Left lobe of liver (tissue), 2 donors: ENCODE measurements around the gene ETHE1. TPM values are rescaled to one million over a fixed set of nuclear protein-coding genes. Genes with fewer than 3 reads are reported as not detected.
"Not testable (repeated sequence)": the region's sequence is repeated elsewhere in the genome, so short reads cannot be mapped to it uniquely, and the experiment has no call there.

Experiments used
- ATAC-seq: fragments of 200-7000 bp; cut with Tn5 transposase; one replicate; pipeline ENCODE4 v1.9.1; 2020; ENCODE audit warnings: mild to moderate bottlenecking, moderate library complexity
- DNase-seq: peaks from one replicate; pipeline ENCODE4 v3.0.0-alpha.2; 2020; ENCODE audit warnings: low spot score
- total RNA-seq: library from RNA; stranded (reverse); gene quantifications from one replicate; pipeline ENCODE4 v1.2.1, GENCODE V29; 2021
- donor health status: DM: no; HTN: no; CAD: no; lungs with moderate emphysema.
- donor health status: DM: no; HTN: yes; CAD: no.

Gene ETHE1
- total RNA-seq, 1 donor from 2014 or later, result 43.5 TPM

DNA sequence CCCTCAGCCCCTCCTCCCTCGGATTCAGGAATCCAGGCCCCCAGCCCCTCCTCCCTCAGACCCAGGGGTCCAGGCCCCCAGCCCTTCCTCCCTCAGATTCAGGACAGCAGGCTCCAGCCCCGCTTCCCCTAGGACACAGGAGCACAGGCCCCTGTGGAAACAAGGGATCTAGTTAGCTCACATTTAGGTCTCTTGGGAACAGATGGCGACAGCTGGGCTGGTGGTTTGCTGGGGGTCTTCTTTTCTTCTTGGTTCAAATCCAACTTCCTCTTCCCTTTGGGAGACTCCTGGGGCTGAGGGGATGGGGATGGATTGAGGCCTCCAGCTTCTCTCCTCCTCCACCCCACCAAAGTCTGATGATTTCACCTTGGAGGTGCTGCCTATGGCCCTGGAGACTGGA lies 25.6 kb upstream of the ETHE1 start:
- ATAC-seq, result no peak
- DNase-seq, result no peak

DNA sequence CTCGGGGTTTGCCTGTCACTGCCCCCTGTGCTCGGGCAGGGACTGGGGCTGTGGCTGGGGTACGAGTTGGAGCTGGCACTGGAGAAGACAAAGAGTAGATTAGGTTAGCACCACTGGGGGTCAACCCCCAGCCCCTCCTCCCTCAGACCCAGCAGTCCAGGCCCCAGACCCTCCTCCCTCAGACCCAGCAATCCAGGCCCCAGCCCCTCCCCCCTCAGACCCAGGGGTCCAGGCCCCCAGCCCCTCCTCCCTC lies 25.1 kb upstream of the ETHE1 start:
- ATAC-seq (no peak), DNase-seq (no peak)

DNA sequence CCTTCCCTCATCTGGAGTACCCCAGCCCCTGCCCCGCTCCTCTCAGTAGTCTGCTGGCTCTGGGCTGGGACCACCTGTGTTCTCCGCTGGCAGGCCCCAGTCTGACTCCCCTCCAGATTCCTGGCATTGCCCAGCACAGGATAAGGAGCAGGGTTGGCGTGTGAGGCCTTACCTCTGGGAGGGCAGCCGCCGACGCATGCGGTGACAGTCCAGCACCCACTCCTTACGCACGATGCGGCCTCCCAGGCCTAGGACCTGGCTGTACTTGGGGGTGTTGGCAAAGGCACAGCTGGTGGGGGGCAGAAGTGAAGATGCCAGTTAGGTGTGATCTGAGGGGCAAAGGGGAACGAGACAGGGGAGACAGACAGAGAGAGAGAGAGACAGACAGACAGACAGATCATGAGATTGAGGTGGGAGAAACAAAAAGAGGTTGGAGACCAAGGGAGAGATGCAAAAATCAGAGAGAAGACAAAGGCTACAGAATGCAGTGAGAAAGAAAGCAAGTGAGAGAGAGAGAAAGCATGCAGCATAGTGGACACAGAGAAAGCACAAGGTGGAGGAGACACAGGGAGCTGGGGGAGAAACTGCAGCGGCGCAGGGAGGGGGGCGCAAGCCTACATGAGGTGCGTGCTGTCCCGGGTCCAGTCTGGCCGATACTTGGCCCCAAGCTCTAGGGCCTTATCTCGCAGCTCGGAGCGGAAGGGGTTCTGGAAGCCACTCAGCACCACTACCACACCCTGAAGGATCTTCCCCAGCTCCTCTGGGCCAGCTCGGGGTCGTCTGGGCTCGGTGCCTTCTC lies 24.6 kb upstream of the ETHE1 start:
- no peak for DNase-seq
- ATAC-seq, result no peak

DNA sequence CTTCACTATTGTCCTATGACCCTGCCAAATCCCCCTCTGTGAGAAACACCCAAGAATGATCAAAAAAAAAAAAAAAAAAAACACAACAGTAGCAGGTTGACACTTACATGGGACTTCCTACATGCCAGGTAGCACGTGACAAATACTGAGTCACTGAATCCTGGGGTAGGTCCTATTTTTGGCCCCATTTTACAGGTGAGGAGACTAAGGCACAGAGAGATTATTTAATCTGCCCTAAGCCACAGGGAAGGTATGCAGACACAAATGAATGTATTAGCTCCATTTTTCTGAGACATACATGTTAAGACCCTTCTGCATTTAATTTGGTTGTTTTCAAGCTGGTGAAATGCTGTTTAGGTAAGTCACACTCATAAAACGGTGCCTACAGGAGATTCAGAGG lies 21.7 kb upstream of the ETHE1 start:
- DNase-seq (no peak), ATAC-seq (no peak)

DNA sequence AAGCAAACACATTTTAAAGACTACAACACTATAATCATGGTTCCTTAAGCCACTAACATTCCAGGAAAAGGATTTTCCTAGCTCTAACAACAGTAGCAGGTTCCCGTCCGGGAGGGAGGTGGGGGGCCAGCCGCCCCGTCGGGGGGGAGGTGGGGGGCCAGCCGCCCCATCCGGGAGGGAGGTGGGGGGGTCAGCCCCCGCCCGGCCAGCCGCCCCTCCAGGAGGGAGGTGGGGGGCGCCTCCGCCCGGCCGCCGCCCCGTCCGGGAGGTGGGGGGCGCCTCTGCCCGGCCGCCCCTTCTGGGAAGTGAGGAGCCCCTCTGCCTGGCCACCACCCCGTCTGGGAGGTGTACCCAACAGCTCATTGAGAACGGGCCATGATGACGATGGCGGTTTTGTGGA lies 20.9 kb upstream of the ETHE1 start:
- not testable (repeated sequence) for DNase-seq, ATAC-seq

DNA sequence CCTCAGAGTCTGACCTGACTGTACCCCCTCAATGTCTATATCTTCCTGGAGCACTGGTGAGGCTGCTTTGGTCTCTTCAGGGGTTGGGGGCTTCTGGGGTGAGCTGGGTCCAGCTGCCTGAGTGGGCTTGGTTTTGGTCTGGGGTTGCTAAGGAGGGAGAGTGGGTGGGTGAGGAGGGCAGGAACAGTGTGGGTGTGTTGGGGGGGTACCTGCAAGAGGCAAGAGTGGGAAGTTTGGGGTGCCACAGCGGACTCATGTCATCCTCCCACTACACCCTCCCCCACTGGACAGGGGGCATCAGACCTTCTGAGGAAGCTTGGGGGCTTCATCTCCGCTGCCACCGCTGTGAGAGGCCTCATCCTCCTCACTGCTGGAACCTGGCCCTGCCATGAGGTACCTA lies 19.6 kb upstream of the ETHE1 start:
- ATAC-seq, result no peak
- no peak for DNase-seq

DNA sequence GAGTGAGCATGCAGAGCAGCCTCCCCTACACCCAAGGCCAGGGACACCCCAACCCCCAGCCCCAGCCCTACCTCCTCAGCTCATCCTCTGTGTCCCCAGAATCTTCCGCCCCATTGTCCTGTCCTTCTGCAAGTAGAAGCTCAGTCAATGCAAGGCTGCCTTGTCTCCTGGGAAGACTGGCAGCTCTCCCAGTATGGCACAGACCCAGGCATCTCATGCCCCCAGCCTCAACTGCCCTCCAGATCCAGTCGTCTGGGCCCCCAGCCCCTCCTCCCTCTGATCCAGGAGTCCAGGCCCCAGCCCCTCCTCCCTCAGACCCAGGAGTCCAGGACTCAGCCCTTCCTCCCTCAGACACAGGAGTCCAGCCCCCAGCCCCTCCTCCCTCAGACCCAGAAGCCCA lies 19.0 kb upstream of the ETHE1 start:
- no peak for DNase-seq

DNA sequence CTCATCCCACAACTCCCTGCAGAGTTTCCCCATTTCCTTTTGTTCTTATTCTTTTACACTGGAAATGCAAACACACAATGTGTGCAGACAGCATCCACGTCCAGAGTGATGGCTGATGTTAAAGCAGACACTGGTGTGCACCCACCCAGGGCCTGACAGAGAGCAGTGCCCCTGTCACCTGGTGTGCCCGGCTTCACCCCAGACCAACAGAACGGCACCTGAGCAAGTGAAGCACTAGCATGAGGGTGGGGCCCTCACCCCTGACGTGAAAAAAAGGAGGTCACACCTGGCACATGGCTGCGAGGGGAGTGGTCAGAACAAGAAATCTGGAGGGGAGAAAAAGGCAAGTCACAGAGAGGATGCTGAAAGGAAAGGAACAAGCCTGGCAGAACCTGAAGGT lies 18.3 kb upstream of the ETHE1 start:
- ATAC-seq (no peak), DNase-seq (no peak)

More for the DNA sequence above, 19.0 kb upstream of the ETHE1 start:
- no peak for ATAC-seq

DNA sequence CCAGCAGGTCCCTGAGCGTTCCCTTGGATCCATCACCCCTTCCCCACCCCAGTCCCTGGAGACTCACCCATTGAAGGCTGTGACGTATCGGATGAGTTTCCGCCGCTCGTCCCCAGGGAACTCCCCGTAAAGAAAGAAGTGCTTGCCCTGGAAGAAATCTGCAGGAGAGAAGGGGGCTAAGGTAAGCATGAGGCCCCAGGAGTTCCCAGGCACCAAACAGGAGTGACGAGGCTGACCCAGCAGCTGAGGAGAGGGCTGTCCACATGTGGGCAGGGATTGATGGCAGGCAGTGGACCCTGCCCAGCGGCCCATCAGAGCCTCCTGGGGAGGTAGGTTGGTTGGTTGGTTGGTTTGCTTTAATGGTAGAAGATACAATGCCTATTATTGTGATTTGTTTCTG lies 17.1 kb upstream of the ETHE1 start:
- DNase-seq (no peak), ATAC-seq (no peak)

DNA sequence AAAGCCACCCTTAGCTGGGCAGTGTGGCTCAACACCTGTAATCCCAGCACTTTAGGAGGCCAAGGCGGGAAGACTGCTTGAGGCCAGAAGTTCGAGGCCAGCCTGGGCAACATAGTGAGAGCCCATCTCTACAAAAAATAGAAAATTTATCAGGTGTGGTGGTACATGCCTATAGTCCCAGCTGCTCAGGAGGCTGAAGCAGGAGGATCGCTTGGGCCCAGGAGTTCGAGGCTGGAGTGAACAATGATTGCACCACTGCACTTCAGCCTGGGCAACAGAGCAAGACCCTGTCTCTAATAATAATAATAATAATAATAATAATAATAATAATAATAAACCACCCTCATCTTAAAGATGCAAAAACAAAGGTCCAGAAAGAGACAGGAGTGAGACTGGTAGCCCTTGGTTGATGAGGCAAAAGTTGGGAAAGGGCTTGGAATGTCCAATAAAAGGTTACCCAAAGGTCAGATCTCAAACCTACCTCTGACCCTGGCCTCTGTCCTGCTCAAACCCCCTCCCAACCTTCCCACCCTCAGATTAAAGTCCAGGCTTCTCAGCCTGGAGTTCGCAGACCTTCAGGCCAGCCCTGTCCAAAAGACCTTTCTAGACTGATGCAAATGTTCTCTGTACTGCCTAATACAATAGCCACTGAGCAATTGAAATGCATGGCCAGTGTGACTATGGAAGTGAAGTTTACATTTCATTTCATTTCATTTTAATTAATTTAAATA lies 15.1 kb upstream of the ETHE1 start:
- ATAC-seq (peak; percentile 83), DNase-seq (no peak)

DNA sequence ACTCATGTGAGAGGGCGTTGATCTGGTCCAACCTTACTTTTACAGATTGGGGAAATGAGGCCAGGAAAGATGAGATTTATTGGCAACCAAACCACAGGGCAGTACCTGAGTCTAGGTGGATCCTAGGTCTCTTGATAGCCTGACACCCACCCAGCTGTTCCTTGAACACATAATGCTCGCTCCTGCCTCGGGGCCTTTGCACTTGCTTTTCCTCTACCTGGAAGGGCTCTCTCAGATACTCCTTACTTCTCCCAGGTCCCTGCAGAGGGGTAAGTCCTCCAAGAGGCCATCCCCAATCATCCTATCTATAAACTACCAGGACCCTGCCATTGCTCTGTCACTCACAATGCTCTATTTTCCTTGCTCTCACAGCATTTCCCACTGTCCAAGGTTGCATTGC lies 13.4 kb upstream of the ETHE1 start:
- ATAC-seq (no peak), DNase-seq (no peak)

DNA sequence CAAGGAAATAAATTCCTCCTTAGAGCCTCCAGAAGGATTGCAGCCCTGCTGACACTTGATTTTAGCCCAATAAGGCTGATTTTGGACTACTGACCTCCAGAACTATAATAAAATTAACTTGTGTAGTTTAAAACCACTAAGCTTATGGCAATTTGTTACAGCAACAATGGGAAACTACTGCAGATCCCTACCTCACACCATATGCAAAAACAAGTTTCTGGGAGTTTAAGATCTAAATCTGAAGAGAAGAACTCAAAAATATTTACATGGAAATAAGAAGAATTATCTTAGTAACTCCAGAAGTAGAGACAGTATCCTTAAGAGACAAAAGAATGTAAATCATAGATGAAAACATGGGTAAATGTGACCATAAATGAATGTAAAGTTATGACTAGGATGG lies 11.9 kb upstream of the ETHE1 start:
- no peak for ATAC-seq

DNA sequence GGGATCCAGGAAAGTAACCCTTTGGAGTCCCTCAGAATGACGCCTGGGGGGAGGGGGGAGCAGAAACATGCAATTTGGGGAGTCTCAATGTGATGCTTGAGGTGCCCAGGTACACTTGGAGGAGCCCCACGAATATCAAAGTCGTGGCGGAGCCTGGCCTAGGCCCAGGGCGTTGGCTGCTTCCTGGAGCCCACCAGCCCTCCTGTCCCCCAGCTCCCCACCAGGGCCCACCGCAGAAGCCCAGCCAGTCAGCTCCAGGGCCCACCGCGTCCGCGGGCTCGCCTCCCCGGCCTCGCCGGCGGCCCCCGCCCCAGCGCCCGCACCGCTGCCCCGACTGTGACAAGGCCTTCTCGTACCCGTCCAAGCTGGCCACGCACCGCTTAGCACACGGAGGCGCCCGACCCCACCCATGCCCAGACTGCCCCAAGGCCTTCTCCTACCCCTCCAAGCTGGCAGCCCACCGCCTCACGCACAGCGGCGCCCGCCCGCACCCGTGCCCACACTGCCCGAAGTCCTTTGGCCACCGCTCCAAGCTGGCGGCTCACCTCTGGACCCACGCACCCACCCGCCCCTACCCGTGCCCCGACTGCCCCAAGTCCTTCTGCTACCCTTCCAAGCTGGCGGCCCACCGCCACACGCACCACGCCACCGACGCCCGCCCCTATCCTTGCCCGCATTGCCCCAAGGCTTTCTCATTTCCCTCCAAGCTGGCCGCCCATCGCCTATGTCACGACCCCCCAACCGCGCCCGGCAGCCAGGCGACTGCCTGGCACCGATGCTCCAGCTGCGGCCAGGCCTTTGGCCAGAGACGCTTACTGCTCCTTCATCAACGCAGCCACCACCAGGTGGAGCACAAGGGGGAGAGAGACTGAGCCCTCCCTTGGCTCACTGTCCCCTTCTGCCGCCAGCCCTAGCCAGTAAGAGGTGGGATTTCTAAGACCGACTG lies 8.1 kb upstream of the ETHE1 start:
- ATAC-seq, result no peak
- peak; percentile 61 for DNase-seq

More for the DNA sequence above, 11.9 kb upstream of the ETHE1 start:
- DNase-seq, result no peak

DNA sequence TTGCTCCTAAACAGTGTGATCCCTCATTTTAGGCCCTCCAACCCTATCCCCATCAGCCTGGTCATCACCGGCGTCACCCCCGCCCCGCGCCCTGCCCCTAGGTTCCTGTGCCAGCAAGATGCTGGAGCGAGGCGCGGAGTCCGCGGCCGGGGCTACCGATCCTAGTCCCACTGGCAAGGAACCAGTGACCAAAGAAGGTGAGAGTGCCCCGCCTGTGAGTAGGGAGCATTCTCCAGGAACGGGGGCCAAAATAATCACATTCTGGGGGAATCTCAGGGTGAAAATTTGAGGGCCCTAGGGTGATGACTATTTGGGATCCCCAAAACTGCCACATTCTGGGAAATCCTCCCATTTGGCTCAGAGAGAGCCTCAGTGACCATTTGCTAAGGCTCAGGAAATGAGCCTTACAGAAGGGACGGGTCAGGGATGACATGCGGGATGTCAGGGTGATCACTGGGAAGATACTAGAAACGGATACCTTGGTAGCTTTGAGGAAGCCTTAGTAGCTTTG lies 7.4 kb upstream of the ETHE1 start:
- no peak for ATAC-seq
- DNase-seq, result no peak

DNA sequence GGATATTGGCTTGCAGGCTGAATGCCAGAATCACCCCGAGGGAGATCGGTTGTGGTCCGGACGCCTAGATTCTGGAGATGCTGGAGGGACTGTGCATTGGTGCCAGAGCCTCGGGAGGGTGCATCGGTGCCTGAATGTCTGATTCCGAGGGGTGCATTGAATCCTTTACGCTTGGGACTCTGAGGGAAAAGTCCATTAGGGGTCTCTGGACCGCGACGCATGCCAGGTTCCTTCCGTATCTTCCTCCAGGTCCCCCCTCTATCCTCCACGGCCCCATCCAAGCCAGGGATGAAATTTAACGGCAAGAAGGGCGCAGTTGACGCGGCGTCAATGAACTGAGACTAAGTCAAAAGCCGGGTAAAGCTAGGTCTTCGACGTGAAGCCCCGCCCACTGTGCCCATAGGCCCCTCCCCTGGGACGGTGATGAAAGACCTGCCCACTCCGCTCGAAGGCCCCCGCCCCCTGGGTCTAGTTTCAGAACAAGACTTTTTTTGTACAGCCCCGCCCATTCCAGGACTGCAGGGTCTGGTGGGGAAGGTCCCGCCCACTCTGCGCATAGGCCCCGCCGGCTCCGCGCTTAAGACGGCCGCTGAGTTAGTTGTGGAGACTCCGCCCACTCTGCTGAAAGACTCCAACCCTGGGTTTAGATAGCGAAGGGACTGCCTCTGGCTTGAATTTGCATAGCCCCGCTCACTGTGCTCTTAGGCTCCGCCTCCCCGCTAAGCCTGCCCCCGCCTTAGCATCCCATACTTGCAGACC lies 6.7 kb upstream of the ETHE1 start:
- DNase-seq (peak; percentile 98), ATAC-seq (peak; percentile 81)

DNA sequence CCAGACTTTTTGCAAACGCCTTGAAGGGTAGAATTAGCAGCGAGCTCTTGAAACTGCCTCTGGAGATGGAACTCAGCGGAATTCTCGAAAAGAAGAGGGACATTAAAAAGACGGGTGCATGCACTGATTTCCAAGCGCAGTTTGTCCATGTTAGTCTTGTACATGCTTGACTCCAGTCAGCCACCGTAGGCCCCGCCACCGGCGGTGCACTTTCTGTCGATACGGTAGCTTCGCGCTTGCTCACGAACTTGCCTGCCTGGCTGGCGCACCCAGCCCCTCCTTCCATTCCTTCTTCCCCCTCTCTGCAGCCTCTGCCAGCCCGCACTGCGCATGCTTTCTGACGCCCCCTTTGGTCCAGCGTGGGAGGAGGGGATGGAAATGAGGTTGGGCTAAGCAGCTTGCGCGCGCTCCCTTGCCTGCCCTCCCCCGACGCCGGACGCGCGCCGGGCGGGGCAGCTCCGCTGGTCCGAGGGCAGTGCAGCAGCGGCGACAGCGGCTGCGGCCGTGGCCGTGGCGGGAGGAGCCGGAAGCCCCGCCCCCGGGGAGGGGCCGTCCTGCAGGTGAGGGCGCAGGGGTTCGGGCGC lies 6.1 kb upstream of the ETHE1 start, which contains the start of gene ZNF575:
TSS of gene ZNF575 (plus strand) at position 227 of the 584 bp plus-strand sequence. CDS start 1,235 bp downstream, outside the sequence.
- ATAC-seq, result peak; percentile 83
- DNase-seq, result peak; percentile 93

DNA sequence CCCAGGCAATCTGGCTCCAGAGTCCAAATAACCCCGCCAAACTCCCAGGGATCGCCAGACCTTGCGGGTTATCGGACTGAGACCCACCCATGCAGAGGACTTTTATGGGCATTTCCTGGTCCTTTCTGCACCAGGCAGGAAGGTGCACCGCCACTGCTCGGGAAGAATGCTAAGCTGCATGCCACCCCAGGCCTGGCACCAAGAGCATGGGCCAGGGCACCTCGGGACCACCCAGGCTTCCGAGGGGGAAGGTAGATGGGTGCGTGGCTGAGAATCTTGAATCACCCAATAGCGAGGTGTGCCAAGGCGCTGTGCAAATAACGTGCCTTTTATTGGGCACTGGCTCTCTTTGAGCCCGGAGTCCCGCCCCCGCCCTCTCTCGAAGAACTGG lies 5.6 kb upstream of the ETHE1 start:
- ATAC-seq, result peak; percentile 24

DNA sequence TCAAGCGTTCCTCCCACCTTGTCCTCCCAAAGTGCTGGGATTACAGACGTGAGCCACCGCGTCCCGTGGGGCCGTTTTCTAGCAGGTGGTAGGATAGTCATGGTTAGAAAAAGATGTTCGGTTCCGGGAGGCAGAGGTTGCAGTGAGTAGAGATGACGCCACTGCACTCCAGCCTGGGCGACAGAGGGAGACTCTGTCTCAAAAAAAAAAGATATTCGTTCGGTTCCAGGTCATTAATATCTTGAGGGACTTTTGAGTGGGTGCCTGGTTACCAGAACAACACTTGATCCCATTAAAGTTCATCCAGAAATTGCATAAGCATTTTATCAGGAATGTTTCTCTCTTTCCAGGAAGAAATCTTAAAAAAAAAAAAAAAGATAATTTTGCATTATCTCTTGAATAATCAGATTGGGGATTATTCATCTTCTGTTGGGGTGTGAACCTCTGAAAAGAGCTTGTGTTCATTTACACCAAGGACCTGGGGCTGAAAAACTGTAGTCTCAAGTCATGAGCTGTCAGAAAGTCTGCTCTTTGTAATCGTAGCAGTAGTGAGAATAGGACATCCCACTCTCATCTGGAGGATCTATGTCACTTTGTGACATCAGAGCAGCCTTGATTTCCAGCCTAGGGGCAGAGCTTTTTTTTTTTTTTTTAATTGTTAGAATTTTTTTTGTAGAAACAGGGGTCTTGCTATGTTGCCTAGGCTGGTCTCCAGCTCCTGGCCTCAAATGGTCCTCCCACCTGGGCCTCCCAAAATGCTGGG lies 1.0 kb upstream of the ETHE1 start:
- no peak for ATAC-seq

More for the DNA sequence above, 5.6 kb upstream of the ETHE1 start:
- peak; percentile 77 for DNase-seq

More for the DNA sequence above, 1.0 kb upstream of the ETHE1 start:
- no peak for DNase-seq
